ENCODE data around the gene TBX2.

The TBX2 gene

DNA sequence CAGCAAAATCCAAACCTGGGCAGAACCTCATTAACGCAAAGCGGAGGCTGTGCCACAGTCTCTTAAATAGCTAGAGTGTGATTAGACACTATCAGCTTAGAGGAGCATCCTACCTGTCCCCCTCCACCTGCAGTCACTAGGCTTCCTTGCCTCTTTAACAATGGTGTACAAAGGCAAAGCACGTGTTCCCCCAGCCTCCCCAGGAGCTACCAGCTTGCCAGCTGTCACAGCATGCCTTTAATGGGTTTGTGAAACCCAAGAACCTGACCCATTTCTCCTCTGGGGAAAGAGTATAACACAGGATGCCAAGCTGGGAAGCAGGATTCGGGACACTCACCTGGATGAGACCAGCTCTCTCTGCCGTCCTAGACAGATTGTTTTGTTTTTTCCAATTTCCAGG is 37.2 kb upstream of the TBX2 start:
- H3K27me3 ChIP-seq: no peaks in the 10 kb centered on the region
- H3K27ac ChIP-seq: no peak overlapping the region
- H3K4me3 ChIP-seq: no peak overlapping the region
- intact Hi-C loops (cut with DNase I; ENCODE audit: low total_unique reads): no loop called here
- H3K9me3 ChIP-seq: no peaks in the 10 kb centered on the region
- TF ChIP-seq, protein P1, sequence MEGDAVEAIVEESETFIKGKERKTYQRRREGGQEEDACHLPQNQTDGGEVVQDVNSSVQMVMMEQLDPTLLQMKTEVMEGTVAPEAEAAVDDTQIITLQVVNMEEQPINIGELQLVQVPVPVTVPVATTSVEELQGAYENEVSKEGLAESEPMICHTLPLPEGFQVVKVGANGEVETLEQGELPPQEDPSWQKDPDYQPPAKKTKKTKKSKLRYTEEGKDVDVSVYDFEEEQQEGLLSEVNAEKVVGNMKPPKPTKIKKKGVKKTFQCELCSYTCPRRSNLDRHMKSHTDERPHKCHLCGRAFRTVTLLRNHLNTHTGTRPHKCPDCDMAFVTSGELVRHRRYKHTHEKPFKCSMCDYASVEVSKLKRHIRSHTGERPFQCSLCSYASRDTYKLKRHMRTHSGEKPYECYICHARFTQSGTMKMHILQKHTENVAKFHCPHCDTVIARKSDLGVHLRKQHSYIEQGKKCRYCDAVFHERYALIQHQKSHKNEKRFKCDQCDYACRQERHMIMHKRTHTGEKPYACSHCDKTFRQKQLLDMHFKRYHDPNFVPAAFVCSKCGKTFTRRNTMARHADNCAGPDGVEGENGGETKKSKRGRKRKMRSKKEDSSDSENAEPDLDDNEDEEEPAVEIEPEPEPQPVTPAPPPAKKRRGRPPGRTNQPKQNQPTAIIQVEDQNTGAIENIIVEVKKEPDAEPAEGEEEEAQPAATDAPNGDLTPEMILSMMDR (IDR thresholded peaks at IDR 0.05): no peak
- H3K4me1 ChIP-seq: peaks cover 0 to 18% (median 4%) of the 10 kb centered on the region in 4 donors
- no peaks in the 10 kb centered on the region for H3K36me3 ChIP-seq
- DNase-seq: no peak

- H3K9me3 ChIP-seq: no peaks in the 10 kb centered on the region
- peaks cover 0 to under 1% (median 0%) of the 10 kb centered on the region in 3 donors for H3K36me3 ChIP-seq
- no peak overlapping the region for H3K4me3 ChIP-seq
- DNase-seq: no peak
- intact Hi-C loops (cut with DNase I; ENCODE audit: low total_unique reads): no loop called here
- H3K4me1 ChIP-seq: peaks cover 0 to 18% (median 4%) of the 10 kb centered on the region in 4 donors
- no peak overlapping the region for H3K27ac ChIP-seq
- TF ChIP-seq, protein P1 (IDR thresholded peaks at IDR 0.05): no peak
- no peaks in the 10 kb centered on the region for H3K27me3 ChIP-seq
Observed at GRCh38 chr17:61362852-61363600, 36.6 kb upstream of the TBX2 start.

DNA sequence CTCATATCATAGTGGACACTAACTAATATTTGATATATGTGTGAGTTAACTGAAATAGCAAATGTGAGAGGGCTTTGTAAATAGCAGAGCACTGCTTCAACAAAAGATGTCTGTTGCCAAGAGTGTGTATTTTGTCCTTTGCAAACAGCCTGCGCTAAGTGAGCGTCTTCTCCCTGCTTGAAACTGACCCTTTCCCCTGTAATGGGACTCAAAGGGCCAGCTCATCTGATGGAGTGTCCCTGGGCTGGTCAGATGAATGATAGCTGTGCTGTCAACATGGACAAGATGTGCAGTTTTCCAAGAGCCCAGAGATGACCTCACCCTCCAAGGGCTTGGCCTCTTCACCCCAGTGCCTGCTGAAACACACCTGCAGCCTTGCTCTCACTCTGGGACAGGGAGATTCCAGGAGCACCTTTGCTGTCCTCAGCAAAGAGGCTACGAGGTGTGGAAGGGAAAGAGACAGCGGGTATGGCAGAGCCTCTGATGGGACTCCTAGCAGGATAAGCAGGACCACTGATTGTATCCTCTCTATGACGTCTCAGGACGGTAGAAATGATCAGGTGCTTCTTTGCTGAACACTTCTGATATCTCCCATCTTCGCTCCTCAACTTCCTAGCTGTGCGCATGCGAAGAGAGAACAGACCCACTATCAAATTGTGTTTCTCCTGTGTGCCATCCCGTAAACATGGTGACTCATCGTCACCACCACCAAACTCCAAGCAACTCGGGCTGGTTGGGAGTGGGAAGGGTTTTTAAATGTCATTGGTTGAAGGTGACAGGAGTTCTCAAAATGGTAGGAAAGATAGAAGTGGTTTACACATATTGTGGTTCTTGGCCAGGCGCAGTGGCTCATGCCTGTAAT is 35.8 kb upstream of the TBX2 start:
- intact Hi-C loops (cut with DNase I; ENCODE audit: low total_unique reads): no loop called here
- Histone ChIP-seq H3K9me3 (no peaks in the 10 kb centered on the region), H3K27ac (no peak overlapping the region), H3K27me3 (no peaks in the 10 kb centered on the region), H3K4me3 (no peak overlapping the region), H3K4me1 (peaks cover 0 to 18% (median 4%) of the 10 kb centered on the region in 4 donors), H3K36me3 (peaks cover 0 to 4% (median 4%) of the 10 kb centered on the region in 3 donors)
- TF ChIP-seq, protein P1 (IDR thresholded peaks at IDR 0.05): no peak
- no peak for DNase-seq

DNA sequence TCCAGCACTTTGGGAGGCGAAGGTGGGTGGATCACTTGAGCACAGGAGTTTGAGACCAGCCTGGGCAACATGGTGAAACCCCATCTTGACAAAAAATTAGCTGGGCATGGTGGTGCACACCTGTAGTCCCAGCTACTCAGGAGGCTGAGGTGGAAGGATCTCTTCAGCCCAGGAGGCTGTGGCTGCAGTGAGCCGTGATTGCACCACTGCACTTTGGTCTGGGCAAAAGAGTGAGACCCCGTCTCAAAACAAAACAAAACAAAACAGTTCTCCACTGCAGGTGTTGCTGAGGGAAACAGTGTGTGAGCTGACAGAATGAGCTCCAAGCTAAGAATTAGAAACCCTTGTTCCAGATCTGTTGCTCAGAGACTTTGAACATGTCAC is 35.2 kb upstream of the TBX2 start:
- H3K27ac ChIP-seq: no peak overlapping the region
- peaks cover 0 to 18% (median 4%) of the 10 kb centered on the region in 4 donors for H3K4me1 ChIP-seq
- H3K36me3 ChIP-seq: peaks cover 0 to 7% (median 4%) of the 10 kb centered on the region in 3 donors
- no peak overlapping the region for H3K4me3 ChIP-seq
- TF ChIP-seq, protein P1 (IDR thresholded peaks at IDR 0.05): no peak
- intact Hi-C loops (cut with DNase I; ENCODE audit: low total_unique reads): no loop called here
- H3K9me3 ChIP-seq: no peaks in the 10 kb centered on the region
- no peaks in the 10 kb centered on the region for H3K27me3 ChIP-seq
- DNase-seq: no peak

DNA sequence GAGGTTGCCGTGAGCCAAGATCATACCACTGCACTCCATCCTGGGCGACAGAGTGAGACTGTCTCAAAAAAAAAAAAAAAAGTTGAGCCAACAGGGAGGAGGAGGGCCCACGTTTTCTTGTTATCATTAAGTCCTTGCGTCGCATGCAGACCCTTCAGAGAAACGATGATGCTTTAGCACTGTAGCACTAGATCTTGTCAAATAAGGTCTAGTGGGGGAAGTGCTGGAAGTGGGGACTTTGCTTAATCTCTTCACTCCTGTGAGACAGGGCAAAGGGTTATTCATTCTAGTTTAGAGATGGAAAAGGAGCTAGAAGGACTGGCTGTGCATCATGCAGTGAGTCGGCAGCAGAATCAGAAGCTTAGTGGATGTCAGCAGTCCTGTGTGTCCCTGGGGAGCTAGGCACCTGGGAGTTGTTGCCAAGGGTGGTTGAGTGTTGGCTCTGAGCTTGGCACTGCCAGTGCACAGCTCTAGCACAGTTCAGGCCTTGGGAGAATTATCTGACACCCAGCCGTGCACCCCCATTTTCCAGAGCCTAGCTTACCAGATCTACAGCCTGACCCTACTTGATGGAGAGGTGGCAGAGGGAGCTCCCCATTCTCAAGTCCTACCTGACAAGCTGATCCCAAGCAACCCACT is 33.4 kb upstream of the TBX2 start:
- H3K27ac ChIP-seq: no peak overlapping the region
- H3K4me3 ChIP-seq: no peak overlapping the region
- TF ChIP-seq, protein P1 (IDR thresholded peaks at IDR 0.05): no peak
- H3K9me3 ChIP-seq: no peaks in the 10 kb centered on the region
- DNase-seq: no peak
- intact Hi-C loops (cut with DNase I; ENCODE audit: low total_unique reads): no loop called here
- no peaks in the 10 kb centered on the region for H3K27me3 ChIP-seq
- H3K36me3 ChIP-seq: peaks cover 0 to 17% (median 4%) of the 10 kb centered on the region in 3 donors
- H3K4me1 ChIP-seq: peaks cover 0 to 7% (median under 1%) of the 10 kb centered on the region in 4 donors
